GM13977 (cell line): ENCODE data around the gene LIPG.
"Not testable (repeated sequence)": the region's sequence is repeated elsewhere in the genome, so short reads cannot be mapped to it uniquely, and the experiment has no call there.

Source experiments
- DNase-seq: peaks from one replicate; pipeline ENCODE4 v3.0.0; 2012; ENCODE audit warnings: low spot score
- CTCF ChIP-seq: IDR thresholded peaks from 2 replicates; pipeline ENCODE4 v1.5.1; 2012; ENCODE audit warnings: mild to moderate bottlenecking, control low read depth; ENCODE audit not compliant: insufficient read depth; ENCODE audit errors: extremely low read depth, missing control alignments
- in situ Hi-C: fragments of 300-500 bp; cut with MboI; formaldehyde crosslinking; loops from one replicate; pipeline ENCODE4 v1.12.0; 2022; ENCODE audit warnings: low sequenced_read_pairs, low pct_unique_long_range_greater_than_20kb, mixed read lengths, inconsistent platforms; ENCODE audit not compliant: unreplicated experiment

Gene LIPG

GRCh38 chr18:49561289-49562193, at the start of gene LIPG:
Gene LIPG (plus strand): TSS chr18:49562057. CDS start chr18:49562309, 252 bp downstream.
- TF ChIP-seq CTCF, result no peak
- in situ Hi-C loops, result no loop called here
- peak; percentile 67 for DNase-seq

GRCh38 chr18:49512876-49513275, 49.0 kb upstream of the LIPG start:
- in situ Hi-C loops, DNase-seq: not testable (repeated sequence)

GRCh38 chr18:49514577-49514976, 47.3 kb upstream of the LIPG start:
- in situ Hi-C loops, result no loop called here
- TF ChIP-seq CTCF, result no peak

GRCh38 chr18:49515003-49515402, 46.9 kb upstream of the LIPG start:
- in situ Hi-C loops, result not testable (repeated sequence)

More at GRCh38 chr18:49514577-49514976, 47.3 kb upstream of the LIPG start:
- DNase-seq, result no peak

GRCh38 chr18:49515516-49515915, 46.3 kb upstream of the LIPG start:
- no peak for TF ChIP-seq CTCF
- in situ Hi-C loops, result no loop called here
- no peak for DNase-seq

More at GRCh38 chr18:49515003-49515402, 46.9 kb upstream of the LIPG start:
- DNase-seq, result not testable (repeated sequence)

- DNase-seq, result no peak
- no peak for TF ChIP-seq CTCF
- in situ Hi-C loops, result no loop called here
Measured at GRCh38 chr18:49517483-49517882, 44.4 kb upstream of the LIPG start.

GRCh38 chr18:49519101-49519971, 42.5 kb upstream of the LIPG start:
- no peak for DNase-seq
- in situ Hi-C loops, result no loop called here
- TF ChIP-seq CTCF, result no peak
